Stimulated activated CD4-positive, alpha-beta T cell treated with anti-CD3 and anti-CD28 coated beads, Interleukin-1b, Interleukin-23, amount 100 ng/mL, for 1 hour (primary cell): ENCODE results near the gene ATXN7.

Experiments
- DNase-seq, 2 donors: peaks; one replicate each; pipeline ENCODE4 v3.0.0-alpha.2; 2020; ENCODE audit warnings: low read depth in 2 of 2

Gene ATXN7

DNA sequence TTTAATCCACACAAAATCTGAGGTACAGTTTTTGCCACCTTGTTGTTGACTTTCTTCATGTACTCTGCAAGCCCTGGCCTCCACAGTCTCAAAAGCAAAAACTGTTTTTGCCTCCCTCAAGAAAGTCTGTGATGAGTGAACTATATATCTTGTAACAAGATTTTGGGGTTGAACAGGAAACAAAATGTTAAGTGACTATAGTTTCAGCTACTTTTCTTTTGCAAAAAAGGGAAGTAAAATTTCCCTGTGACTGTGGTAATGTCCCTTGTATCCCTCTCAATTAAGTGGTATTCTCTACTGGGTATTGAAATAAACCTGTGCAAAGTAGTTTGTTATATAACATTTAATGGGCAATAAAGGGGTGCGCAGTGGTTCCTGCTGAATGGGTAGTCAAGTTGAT lies 69.8 kb downstream of the ATXN7 start:
- no peak for DNase-seq

DNA sequence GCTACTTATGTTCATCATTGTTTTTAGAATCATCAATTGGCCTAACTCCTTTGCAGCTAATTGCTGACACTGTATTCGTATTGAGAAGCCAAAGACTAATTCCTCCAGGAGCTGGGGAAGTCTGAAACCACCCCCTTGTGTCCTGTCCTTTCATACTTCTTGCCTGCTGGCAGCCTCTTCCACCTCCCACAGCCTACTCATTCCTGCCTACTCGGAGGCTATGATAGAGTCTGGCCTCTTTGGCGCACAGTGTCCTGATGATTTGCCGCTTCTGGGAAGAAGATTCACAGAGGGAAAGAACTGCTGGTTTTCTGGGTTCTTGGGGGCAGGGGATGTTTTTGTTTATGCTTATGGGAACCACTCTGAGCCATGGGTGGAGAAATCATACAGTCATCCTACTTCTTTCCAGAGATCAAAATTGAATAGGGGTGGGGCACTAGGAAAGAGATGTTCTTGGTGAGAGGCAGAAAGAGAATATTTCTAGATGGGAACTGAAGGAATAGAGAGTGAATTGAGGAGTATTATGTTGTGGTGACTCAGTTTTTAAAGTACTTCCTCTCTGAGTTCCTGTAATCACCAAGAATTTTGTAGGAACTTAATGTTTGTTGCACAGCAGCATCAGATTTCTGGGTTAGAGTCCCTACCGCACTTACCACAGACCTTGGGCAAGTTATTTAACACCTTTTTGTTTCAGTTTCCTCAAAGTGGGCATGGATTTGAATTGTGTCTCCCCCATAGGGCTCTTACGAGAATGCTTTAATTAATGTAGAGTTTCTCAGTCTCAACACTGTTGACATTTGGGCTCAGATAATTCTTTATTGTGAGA lies 70.6 kb downstream of the ATXN7 start:
- DNase-seq = no peak

DNA sequence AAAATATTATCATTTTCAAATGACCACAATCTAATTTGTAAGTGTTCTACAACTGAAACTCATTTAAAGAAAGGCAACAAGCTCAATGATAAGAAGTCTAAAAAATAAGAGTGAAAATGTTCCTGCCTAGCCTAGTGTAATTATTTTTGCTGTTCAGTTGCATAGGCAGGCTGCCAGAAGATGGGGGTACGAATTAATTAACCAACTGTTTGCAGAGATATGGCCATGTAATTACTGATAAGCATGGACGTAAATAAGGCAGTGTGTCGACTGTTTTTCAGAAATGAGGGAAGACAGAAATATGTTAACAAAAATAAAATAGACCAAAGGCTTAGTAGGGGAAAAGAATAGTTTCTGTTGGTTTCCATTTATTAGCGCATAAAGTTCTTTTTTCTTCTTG lies 73.3 kb downstream of the ATXN7 start:
- no peak for DNase-seq

DNA sequence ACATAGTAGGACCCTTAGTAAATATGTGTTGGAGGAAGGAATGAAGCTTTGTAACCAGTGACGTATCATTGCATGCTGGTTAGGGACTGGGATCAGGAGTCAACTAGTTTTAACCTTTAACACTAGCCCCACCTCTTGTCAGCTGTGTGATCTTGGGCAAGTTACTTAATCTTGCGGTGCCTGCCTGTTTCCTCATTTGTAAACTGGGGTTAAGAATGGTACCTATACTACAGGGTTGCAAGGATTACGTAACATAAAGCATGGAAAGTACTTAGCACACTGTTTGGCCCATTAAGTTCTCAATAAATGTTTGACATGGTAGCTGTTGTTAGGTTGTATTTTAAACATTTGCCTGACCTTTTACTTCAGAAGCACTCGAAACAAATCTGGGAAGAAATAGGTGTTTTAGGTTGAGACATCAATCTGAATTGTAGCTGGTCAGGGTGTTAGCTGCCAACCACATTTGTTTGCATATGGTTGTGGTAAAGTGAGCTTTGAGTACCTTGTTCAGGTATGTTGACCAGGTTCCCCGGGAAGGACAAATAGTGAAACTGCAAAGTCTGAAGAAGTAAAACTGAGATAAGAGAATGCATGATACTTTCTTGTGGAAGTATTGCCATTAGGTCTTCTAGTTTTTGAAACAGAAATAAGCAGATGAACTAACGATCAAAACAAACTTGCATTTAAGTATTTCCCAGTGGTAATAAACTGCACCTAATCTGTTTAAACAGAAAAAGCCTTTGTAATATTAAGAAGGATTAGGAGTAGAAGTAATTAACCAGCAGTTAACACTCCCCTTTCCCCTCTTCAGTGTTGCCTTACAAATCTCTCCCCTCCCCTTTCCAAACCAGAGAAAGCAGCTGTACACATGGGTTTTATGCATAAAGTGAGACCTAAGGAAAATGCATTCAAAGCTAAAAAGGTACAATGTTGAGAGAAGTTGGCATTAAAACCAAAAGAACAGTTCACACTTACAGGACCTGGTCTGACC lies 74.3 kb downstream of the ATXN7 start:
- DNase-seq = no peak

DNA sequence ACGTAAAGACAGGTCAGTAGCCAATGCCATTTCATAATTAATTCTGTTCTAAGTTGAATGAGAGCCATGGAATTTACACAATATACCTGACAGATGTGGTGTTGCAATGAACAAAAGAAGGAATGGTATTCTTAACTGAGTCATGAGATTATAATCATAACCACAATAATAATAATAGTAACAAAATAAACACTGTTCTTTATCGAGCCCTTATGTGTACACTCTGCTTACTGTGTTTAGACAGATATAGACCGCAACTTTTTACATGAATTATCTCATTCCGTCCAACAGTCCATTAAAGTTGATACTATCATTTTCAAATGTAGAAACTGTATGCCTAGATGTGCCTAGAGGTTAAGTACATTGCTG lies 76.7 kb downstream of the ATXN7 start:
- DNase-seq = no peak

DNA sequence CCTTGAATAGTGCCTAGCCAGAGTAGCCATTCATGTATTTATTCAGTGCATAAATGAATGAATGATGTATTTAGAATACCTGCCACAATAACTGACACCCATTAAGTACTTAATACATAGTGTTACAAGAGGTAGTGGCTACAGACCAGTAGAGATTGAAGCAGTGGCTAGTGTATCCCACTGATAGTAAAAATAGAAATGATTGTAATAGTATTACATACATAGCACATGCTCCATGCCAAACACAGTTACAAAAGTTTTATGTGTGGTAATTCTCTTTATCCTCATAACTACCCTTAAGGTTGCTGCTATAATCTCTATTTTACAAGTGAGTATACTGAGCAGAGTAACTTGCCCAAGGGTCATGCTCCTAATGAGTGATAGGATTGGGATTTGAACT lies 78.9 kb downstream of the ATXN7 start:
- DNase-seq = no peak

DNA sequence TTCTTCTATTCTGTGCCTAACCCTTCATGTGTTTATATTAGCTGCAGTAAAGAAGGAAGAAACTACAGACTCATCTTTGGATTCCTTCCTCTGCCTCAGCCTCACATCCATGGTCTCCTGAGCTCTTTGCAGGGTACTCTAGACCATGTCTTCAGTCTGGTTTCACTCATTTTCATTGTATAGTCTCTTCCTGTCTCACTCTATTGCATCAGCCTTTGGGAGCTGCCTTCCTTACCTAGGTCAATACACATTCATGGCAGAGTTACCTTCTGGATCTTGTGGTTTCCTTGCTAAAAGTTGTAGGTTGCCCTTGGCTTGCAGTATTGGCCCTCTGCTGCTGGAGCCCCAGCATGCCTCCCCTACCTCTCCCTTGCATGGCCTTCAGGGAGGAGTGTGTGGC lies 80.0 kb downstream of the ATXN7 start:
- no peak for DNase-seq

DNA sequence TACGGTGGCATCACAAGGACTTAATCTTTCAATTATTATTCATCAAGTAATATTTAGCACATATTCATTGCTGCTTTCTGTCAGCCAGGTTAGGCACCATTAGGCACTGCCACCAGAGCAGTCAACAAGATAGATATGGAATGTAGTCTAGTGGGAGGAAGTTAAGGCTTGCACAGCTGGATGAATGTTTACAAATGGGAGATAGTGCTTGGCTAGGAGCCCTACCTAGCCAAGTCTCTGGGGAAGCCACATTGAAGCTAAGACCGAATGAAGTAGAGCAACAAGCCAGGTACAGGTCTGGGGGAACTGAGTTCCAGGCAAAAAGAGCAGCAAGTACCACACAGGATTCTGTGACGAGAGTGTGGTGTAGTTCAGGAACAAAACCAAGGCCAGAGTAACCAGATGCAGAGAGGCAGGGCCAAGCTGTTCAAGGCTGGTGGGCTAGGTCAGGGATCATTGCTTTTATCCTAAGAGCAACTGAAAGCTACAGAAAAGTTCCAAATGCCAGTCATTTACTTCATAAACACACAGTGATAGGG lies 82.0 kb downstream of the ATXN7 start:
- no peak for DNase-seq

DNA sequence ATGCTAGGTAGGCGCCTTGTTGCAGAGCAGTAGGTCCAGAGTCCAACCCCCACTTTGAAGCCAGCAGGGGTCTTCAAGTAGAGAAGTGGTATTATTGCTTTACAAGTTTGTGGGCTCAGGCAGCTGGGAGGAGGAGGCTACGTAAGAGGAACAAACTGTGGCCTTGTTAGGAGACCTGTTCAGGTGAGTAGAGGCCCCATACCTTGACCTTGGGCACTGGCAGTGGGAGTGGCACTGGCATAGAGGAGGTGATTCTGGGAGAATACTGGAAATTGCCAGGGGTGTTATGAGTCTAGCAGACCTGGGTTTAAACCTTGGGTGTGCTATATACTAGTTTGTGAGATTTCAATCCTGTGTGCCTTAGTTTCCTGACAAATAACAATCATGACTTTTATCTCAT lies 83.1 kb downstream of the ATXN7 start:
- no peak for DNase-seq

DNA sequence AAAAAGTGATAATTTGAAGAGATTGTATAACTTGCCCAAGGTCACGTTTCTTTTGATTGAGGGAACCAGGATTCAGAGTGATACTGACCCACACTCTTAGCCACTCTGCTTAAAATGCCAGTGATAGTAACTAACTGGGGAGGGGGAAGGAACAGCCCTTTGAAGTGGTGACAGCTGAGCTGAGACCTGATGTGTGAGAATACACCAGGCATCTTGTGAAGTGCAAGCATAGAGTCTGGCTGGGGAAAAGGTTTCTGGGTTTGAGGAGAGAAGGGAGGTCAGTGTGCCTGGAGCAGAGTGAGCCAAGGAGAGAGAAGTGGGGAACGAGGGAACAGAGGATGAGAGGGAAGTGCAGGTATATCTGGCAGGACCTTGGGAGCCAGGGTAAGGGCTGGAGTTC lies 83.9 kb downstream of the ATXN7 start:
- DNase-seq = no peak

DNA sequence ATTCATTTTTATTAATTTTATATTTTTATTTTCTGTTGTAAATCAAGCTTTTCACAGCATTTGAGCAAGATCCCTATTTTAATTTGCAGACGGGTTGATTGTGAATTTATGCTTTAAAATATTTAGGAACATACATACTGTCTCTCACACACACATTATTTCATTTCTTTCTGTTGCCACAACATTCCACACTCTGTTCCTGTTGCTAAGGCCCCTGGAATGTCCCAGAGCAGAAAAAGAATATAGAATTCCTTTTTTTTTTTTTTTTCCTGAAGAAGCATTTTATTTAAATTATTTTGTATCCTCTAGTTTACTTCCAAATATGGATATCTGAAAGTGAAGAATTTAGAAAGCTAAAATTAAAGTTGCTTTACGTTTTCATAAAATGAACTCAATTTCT lies 85.3 kb downstream of the ATXN7 start:
- no peak for DNase-seq

DNA sequence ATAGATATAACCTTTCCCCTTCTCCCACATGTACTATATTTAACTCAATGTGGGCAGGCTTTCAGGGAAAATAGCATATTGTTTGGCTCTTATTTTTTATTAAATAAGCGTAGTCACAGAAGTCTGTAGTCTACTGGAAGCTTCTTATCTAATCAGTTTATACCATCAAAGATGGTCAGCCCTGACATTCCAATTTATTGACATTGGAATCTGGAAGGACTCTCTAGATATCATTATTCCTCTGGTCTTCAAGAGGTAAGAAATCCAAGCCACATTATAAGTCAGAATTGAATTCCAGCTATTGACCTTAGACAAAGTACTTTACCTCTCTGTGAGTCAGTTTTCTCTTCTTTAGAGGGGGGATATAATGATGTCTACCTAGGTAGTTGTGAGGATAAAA lies 87.0 kb downstream of the ATXN7 start:
- DNase-seq = no peak

DNA sequence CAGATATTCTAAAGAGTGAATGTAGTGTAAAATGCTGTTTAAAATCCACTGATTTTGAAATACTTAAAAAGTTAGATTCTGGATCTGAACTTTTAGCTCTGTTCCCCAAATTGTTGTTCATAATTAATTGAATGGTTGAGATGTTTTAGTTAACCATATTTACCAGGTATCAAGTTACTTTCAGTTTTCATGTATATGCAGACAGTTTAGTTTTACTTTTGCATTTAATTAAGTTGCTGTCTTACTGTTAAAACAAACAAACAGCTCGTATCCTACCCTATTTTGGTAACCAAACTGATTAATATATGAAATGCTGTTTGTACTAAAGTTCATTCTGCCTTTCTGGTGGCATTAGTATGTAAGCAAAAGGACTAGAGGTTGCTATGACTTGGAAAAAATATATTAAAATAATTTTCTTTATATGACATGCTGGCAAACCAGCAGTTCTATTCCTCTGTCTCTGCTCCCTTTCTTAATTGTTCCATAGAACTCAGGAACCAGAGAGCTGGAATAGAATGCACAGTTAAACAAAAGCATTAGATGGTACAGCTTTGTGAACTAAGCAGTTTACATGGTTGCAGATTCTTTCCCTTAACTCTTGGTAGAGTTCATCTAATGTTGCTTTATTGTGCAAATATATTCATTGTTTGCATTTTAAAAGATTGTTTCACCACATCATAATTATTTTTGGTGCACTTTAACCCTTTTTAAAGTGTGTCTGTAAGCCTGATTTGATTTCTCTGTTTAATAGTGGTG lies 88.0 kb downstream of the ATXN7 start:
- DNase-seq = no peak

DNA sequence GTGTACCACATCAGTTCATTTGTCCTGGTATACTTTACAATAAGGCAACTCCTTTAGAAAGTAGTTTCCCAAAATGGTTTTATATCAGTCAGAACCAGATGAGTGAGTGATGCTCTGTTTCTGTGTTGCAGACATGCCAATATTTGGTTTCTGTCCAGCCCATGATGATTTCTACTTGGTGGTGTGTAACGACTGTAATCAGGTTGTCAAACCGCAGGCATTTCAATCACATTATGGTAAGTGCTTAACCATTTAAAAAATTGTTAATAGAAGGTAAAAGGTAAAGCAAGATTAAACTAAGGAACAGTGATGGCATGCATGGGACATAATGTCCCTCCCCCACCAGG lies 88.6 kb downstream of the ATXN7 start:
- DNase-seq = no peak

DNA sequence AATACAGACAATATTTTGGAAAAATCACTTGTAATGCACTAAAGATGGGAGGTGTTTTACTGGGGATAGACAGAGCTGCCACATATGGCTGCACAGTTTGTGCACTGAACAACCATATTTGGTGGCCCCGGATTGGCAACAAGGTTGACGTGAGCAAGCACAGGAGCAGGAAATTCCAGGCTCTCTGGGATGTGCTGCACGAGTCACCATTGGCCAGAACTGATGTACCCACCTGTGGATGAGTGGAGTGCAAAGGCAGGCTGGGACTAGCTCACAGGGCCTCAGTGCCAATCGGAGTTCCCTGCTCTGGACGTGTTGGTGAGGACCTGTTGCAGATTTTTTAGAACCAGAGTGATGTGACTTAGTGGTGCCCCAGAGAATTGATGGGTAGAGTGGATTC lies 90.5 kb downstream of the ATXN7 start:
- DNase-seq = no peak

DNA sequence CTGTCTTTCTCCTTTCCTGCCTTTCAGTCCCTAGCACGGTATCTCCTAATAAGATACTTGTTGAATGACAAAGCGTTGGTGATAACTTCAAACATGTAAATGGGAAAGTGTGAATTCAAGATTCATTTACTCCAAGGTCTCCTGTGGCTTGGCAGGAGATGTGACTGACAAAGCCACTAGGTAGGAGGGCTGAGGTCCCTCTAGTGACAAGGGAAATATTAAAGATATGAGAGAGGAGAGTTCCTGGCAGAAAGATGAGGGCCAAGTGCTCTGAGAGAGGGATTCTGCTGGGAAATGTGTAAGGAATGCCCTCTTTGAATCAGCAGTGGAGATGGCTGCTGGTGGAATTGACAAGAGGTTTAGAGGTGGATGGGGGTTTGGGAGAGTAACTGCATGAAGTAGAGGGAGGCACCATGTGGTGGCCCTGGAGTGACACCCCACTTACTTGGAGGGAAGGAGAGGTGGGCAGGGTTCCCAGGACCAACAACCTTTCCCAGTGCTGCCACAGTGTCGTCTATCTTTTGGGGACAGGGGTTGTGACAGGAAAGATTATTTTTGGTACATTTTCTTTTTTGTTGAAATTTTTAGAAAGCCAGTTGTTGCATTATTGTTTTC lies 91.5 kb downstream of the ATXN7 start:
- DNase-seq = no peak

DNA sequence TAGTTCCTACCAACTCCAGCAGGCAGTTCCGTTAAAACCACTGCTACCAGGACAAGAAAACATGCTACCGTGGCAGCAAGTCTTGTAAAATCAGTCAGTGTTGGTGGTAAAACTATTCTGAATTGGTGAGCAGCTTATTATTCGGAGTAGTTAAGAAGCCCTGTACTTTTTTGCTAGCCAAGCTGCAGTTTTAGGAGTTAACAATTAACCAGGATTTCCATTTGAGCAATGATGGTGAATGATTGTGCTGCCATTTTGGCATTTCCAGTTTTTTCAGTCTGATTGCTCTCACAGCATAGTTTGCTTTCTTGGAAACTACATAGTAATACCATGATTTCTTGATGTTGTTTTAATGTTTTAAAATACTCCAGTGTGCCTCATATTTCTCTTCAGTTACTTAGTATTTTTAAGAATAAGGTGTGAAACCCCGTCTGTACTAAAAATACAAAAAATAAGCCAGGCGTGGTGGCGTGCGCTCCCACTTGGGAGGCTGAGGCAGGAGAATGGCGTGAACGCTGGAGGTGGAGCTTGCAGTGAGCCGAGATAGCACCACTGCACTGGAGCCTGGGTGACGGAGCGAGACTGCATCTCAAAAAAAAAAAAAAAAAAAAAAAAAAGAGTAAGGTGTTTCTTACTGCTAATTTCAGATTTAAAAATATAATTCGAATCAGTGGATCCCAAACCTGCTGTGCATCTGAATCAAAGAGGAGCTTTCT lies 92.3 kb downstream of the ATXN7 start:
- DNase-seq = no peak

DNA sequence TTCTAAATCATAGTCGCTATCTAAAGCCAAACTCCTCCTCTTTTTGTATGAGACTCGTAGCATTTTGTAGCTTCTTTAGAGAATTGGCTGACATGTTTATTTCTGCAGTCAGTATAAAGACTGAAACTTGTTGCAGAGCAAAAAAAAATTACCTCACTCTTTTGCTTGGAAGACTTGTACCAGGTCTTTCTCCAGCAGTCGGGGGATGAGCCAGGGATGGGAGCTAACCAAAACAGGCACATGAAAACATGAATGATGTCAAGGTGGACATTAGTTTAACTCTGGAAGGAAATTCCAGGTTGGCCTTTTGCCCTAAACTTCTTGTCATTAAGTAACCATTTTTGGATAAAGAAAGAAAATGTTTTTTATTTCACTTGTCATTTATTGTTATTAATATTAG lies 95.5 kb downstream of the ATXN7 start:
- no peak for DNase-seq

DNA sequence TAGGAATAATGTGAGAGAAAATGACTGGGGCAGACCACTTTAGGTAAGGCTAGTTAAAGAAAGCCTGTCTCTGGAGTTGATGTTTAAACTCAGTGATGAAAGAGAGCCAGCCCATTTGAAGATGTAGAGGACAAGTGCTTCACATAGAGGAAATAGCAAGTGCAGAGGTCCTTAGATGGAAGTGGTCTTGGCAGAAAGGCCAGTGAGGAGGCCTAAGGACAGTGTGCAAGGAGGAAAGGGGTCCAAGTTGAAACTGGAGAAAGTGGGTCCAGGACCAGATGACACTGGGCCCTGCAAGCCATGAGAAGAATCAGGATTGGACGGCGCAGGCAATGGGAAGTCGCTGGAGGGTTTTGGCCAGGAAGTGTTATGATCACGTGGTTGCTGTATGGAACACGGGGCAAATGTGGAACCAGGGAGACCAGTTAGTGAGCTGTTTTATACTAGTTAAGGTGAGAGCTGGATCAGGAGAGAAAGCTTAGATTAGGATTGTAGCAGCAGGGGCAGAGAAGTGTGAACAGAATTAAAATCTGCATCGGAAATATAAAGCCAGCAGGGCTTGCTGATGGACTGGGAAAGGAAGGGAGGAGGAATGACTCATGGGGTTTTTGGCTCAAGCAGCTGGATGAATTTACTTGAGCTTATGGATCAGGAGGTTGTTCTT lies 96.5 kb downstream of the ATXN7 start:
- no peak for DNase-seq

DNA sequence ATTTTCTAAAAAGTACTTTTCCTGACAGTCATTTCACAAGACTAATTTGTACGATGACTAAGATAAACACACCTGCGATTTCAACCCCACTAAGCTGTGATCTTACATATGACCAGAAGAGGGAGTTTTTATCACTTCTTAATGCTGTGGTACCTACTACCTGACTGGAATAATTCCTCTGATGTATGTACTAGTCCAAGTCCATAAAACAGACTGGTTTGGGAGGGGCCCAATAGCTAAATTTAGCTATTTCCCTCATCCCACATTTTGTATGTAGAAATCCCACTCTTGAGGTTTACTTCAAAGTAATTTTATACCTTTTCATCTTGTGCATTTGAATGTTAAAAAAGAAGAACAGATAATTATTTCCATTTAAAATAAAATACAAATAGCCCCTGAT lies 98.2 kb downstream of the ATXN7 start:
- no peak for DNase-seq
